GM21526 (cell line): Measurements from ENCODE around the gene LRCH1.

Experiments used
- ATAC-seq: cut with Tn5 transposase; IDR thresholded peaks from one replicate; pipeline ENCODE4 v1.9.1; 2021; ENCODE audit warnings: moderate library complexity; ENCODE audit not compliant: unreplicated experiment, low FRiP score

The LRCH1 gene

DNA sequence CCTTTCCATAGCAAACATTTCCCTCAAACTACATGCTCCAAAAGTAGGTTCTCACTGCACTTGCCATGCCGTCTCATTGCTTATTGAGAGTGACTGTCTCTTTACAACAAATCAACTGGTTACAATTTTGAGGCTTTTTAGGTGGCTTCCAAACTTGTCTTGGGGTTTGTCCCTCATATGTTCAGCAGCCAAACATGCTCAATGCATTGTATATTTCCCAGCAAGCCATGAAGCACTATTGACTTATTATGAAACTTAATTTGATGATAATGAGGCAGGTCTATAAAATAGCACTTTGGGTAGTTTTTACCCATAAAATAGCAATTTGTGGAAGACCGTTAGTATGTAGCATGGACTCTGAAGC, 78.2 kb downstream of the LRCH1 start:
- ATAC-seq = no peak

- ATAC-seq = no peak
Observed at GRCh38 chr13:46632176-46632575, 79.2 kb downstream of the LRCH1 start.

GRCh38 chr13:46633416-46633815, 80.4 kb downstream of the LRCH1 start:
- ATAC-seq = no peak

DNA sequence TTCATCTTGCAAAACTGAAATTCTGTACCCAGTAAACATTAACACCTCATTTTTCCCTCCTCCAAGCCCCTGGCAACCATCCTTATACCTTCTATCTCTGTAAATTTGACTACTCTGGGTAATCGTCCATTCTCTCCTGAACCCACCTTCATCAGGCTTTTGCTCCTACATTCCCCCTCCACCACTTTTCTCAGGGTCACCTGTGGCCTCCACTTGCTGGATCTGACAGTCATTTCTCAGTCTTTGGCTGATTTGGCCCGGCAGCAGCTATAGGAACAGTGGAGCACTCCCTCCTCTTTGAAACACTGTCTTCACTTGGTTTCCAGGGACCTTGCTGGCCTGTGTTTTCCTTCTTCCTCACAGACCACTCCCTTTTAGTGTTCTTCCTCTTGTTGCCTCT, 83.5 kb downstream of the LRCH1 start:
- no peak for ATAC-seq

GRCh38 chr13:46637213-46637612, 84.2 kb downstream of the LRCH1 start:
- ATAC-seq = no peak

GRCh38 chr13:46638262-46638661, 85.3 kb downstream of the LRCH1 start:
- no peak for ATAC-seq

DNA sequence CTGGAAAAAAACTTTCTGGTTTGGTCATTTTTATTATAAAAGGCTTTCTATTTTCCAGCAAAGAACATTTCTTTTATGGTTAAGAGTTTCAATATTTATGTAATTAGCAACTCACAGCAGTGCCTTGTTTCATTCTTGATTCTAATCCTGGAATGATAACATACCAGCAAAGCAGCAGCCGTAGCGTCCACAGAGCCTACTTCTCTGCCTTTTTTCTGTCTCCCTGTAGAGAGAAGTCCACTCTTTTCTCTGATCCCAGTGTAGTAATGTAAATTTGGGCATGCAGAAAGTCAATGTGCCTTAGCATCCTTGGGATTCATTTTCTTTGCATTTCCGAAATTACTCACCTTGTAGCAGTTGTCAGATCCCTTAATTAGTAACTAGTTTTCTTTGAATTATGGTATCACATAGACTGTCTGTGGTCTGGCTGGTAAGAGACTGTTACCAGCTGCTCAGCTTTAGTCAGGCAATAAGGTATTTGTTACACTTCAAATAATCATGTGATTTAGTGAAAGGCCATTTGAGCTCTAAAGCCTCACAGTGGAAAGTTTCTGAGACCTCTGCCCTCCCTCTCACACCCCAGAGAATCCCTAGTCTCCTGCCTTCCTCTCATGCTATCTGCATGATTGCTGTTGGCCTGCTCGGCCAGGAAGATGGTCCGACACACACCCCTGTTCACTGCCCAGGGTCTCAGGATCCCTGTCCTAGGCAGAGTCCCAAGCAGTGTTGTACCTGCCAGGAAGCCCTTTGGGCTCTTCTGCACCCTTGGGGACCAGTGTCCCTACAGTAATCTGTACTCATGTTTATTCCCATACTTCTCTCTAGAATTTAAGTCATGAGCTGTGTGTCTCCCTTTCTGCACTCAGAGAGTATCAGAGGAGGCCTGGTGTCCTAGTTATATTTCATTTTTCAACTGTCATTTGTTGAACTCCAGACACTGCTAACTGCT, 86.3 kb downstream of the LRCH1 start:
- ATAC-seq = no peak

- no peak for ATAC-seq
Observed at GRCh38 chr13:46640843-46641242, 87.9 kb downstream of the LRCH1 start.

GRCh38 chr13:46641274-46642081, 88.5 kb downstream of the LRCH1 start:
- no peak for ATAC-seq

DNA sequence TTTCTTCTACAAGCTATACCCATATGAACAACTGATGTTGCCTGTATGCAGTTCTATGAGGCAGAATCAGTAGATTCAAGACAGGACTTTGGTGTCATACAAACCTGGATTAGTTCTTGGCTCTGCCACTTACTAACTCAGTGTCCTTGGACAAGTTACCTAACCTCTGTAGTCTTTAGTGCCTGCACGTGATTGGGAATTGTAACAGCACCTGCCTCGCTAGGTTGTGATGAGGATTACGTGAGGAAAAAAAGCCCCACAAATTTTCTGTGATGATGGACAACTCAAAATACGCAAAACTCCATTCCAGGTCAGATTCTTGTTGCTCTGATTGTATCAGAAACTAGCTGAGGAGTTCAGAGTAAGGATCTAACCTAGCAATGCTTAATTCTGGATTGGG, 89.3 kb downstream of the LRCH1 start:
- no peak for ATAC-seq

- no peak for ATAC-seq
Observed at GRCh38 chr13:46643165-46643777, 90.3 kb downstream of the LRCH1 start.

- no peak for ATAC-seq
Observed at GRCh38 chr13:46644816-46645215, 91.8 kb downstream of the LRCH1 start.

GRCh38 chr13:46647512-46648065, 94.6 kb downstream of the LRCH1 start:
- ATAC-seq = no peak

DNA sequence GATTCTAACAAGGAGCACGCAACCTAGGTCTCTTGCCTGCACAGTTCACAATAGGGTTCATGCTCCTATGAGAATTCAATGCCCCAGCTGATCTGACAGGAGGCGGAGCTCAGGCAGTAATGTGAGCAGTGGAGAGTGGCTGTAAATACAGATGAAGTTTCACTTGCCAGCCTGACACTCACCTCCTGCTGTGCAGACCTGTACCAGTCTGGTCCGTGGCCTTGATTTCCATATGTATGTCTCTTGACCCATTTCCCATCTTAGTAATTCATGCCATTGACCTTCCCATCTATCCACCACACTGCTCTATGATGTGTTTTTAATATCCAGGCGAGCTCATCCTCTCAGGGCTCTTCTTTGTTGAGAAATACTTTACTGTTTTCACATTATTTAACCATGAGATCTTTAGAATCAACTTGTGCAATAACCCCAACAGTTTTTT, 95.2 kb downstream of the LRCH1 start:
- ATAC-seq = no peak

DNA sequence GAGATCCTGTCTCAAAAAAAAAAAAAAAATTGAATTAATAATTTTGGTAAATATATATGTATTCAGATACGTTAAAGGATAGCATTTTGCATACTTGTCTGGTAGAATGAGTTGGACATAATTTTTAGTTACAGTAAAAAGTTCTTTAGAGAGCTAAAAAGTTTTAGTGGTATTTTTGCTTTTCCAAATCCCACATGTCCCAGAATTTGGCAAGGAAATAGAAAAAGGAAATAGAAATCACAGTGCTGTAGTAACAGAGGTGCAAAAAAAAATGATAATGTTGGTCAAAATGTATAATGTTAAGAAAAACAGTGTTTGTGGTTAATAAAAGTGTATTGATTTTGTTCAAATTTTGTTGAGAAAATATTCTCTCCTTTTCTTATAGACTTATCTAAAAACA, 96.8 kb downstream of the LRCH1 start:
- no peak for ATAC-seq

DNA sequence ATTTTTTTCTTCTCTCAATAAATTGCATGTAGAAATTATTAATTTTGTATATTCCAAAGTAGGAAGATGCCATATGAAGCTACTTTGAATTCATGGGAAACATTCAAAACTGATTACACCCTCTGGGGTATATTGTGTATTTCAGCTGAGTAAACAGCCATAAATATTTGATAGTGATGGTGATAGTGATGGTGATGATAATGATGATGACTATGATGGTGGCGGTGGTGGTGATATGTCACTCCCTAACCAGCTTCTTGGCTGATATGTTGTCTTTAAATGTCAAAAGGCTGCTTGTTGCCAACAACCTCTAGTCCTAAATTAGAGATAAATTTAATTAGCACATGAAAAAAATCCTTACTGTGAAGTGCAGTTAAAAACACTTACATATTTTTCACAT, 102.0 kb downstream of the LRCH1 start:
- ATAC-seq = no peak

GRCh38 chr13:46655377-46656180, 102.6 kb downstream of the LRCH1 start:
- no peak for ATAC-seq

DNA sequence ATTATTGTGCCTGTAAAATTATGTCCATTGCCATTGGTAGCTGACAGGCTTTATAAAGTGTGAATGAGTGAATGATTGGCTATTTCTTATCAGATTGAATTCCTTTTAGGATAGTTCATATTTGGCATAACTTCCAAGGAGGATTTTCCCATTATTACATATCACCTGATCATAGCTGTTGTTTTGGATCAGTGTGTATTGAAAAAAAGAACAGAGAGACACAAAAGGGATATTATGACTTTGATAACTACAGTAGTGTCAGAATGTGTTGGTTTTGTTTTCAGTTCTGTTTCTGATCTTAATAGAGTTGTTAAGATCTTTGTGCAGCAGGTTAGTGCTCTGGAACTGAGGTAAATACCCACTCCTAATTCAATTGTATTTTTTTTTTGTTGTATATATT, 103.8 kb downstream of the LRCH1 start:
- ATAC-seq = peak; percentile 81

DNA sequence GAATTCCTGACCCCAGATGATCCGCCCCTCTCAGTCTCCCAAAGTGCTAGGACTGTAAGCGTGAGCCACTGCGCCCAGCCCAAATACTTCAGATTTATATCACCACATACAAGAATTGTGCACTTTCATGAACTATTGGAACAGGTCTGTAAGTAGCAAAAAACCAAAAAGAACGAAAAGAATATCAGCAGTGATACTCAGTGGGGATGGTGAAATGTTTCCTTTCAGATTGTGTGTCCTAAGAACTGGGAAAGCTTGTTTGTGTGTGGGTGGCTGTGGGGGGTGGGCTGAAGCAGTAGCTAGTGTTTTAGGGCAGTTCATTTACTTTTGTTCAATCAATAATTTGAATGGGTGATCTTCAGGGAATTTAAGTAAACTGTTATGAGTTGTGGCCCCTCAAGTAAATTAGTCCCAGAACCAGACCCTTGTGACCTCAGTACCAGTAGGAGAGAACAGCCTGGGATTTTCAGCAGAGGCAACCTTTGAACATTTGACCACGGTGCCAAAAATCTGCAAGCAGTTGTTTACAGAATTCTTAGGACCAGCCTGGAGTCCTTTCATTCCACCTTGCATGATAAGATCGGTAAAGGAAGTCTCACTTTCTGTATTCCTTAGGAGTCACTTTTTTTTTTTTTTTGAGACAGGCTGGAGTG, 106.6 kb downstream of the LRCH1 start:
- ATAC-seq = no peak

- no peak for ATAC-seq
Observed at GRCh38 chr13:46660416-46660815, 107.4 kb downstream of the LRCH1 start.
